Measurements from ENCODE around the gene CMC2. TPM values are rescaled to one million over a fixed set of nuclear protein-coding genes. Genes with fewer than 3 reads are reported as not detected.

The CMC2 gene
- total RNA-seq, 1 donor from 2014 or later: 78.5 TPM

- intact Hi-C loops (cut with micrococcal nuclease): loop anchor here (1.0 to 10.0 kb wide), 7 partner anchors 30 to 1168 kb away; partner anchors contain the start of genes DYNLRB2, GCSH and MPHOSPH6
Measured at GRCh38 chr16:81003610-81004460, 2.9 kb downstream of the CMC2 start.

- intact Hi-C loops (cut with micrococcal nuclease): loop anchor here (5.0 to 10.0 kb wide), 3 partner anchors 476 to 1169 kb away; partner anchors contain the start of gene MPHOSPH6
Measured at GRCh38 chr16:81003064-81003463, 3.6 kb downstream of the CMC2 start.

- intact Hi-C loops (cut with micrococcal nuclease): loop anchor here (5.0 to 10.0 kb wide), 3 partner anchors 474 to 1171 kb away; partner anchors contain the start of gene MPHOSPH6
Measured at GRCh38 chr16:81001330-81001729, 5.4 kb downstream of the CMC2 start.

GRCh38 chr16:81000873-81001272 lies 5.8 kb downstream of the CMC2 start:
- intact Hi-C loops (cut with micrococcal nuclease): loop anchor here (5.0 to 10.0 kb wide), 3 partner anchors 474 to 1171 kb away; partner anchors contain the start of gene MPHOSPH6

- intact Hi-C loops (cut with micrococcal nuclease): loop anchor here (1.0 to 2.0 kb wide), 2 partner anchors 8 to 79 kb away; partner anchors contain the start of genes C16orf46 and CMC2
Measured at GRCh38 chr16:80997964-80998620, 8.6 kb downstream of the CMC2 start.

GRCh38 chr16:80997139-80997798 lies 9.4 kb downstream of the CMC2 start:
- intact Hi-C loops (cut with micrococcal nuclease): loop anchor here (1.0 to 2.0 kb wide), 2 partner anchors 9 to 80 kb away; partner anchors contain the start of genes C16orf46 and CMC2

- intact Hi-C loops (cut with micrococcal nuclease): loop anchor here (1.0 to 2.0 kb wide), 2 partner anchors 10 to 80 kb away; partner anchors contain the start of genes C16orf46 and CMC2
Measured at GRCh38 chr16:80996688-80997138, 10.0 kb downstream of the CMC2 start.

- intact Hi-C loops (cut with micrococcal nuclease): no loop called here
Measured at GRCh38 chr16:80994451-80994850, 12.2 kb downstream of the CMC2 start.

GRCh38 chr16:80993834-80994233 lies 12.9 kb downstream of the CMC2 start:
- intact Hi-C loops (cut with micrococcal nuclease): no loop called here

GRCh38 chr16:80993307-80993706 lies 13.4 kb downstream of the CMC2 start:
- intact Hi-C loops (cut with micrococcal nuclease): no loop called here

- intact Hi-C loops (cut with micrococcal nuclease): no loop called here
Measured at GRCh38 chr16:80992676-80993293, 13.9 kb downstream of the CMC2 start.

- intact Hi-C loops (cut with micrococcal nuclease): no loop called here
Measured at GRCh38 chr16:80991792-80992430, 14.8 kb downstream of the CMC2 start.

- intact Hi-C loops (cut with micrococcal nuclease): no loop called here
Measured at GRCh38 chr16:80990978-80991377, 15.7 kb downstream of the CMC2 start.

- intact Hi-C loops (cut with micrococcal nuclease): no loop called here
Measured at GRCh38 chr16:80990577-80990976, 16.1 kb downstream of the CMC2 start.

- intact Hi-C loops (cut with micrococcal nuclease): no loop called here
Measured at GRCh38 chr16:80989801-80990200, 16.9 kb downstream of the CMC2 start.

GRCh38 chr16:80988756-80989155 lies 17.9 kb downstream of the CMC2 start:
- intact Hi-C loops (cut with micrococcal nuclease): no loop called here

GRCh38 chr16:80986557-80986956 lies 20.1 kb downstream of the CMC2 start:
- intact Hi-C loops (cut with micrococcal nuclease): no loop called here

- intact Hi-C loops (cut with micrococcal nuclease): no loop called here
Measured at GRCh38 chr16:80985611-80986010, 21.1 kb downstream of the CMC2 start.

- intact Hi-C loops (cut with micrococcal nuclease): no loop called here
Measured at GRCh38 chr16:80984124-80984892, 22.4 kb downstream of the CMC2 start.

- intact Hi-C loops (cut with micrococcal nuclease): no loop called here
Measured at GRCh38 chr16:80982646-80983045, 24.0 kb downstream of the CMC2 start.

All from T-helper 1 cell treated with Interleukin-12 subunit alpha and Interleukin-12 subunit beta and Interleukin-4 antibody, amounts not matched to agents 30 ng/mL and 1 ng/mL, for 36 hours (primary cell).